GM19452 (cell line): Measurements from ENCODE around the gene STEAP3.

Source experiments
- ATAC-seq: cut with Tn5 transposase; IDR thresholded peaks from one replicate; pipeline ENCODE4 v1.9.1; 2021; ENCODE audit not compliant: unreplicated experiment

Gene STEAP3

GRCh38 chr2:119225105-119225865 lies 1.7 kb downstream of the STEAP3 start:
- no peak for ATAC-seq

GRCh38 chr2:119225926-119226325 lies 2.3 kb downstream of the STEAP3 start:
- no peak for ATAC-seq

- ATAC-seq: no peak
These were observed 3.7 kb downstream of the STEAP3 start for GRCh38 chr2:119227346-119227745.

- ATAC-seq: no peak
These were observed 4.5 kb downstream of the STEAP3 start for GRCh38 chr2:119228136-119228535.

- no peak for ATAC-seq
These were observed 5.3 kb downstream of the STEAP3 start for GRCh38 chr2:119228964-119229363.

- ATAC-seq: no peak
These were observed 6.1 kb downstream of the STEAP3 start for GRCh38 chr2:119229716-119230115.

GRCh38 chr2:119230219-119231185 lies 6.9 kb downstream of the STEAP3 start:
- no peak for ATAC-seq

- ATAC-seq: no peak
These were observed 8.5 kb downstream of the STEAP3 start for GRCh38 chr2:119231975-119232665.

- no peak for ATAC-seq
These were observed 9.0 kb downstream of the STEAP3 start for GRCh38 chr2:119232666-119232993.

- ATAC-seq: no peak
These were observed 9.8 kb downstream of the STEAP3 start for GRCh38 chr2:119233326-119234020.

GRCh38 chr2:119234021-119235019 lies 10.7 kb downstream of the STEAP3 start:
- ATAC-seq: no peak

GRCh38 chr2:119236796-119237195 lies 13.2 kb downstream of the STEAP3 start:
- ATAC-seq: no peak

- ATAC-seq: no peak
These were observed 16.9 kb downstream of the STEAP3 start for GRCh38 chr2:119240311-119241204.

- no peak for ATAC-seq
These were observed 17.5 kb downstream of the STEAP3 start for GRCh38 chr2:119241205-119241532.

- no peak for ATAC-seq
These were observed 18.9 kb downstream of the STEAP3 start for GRCh38 chr2:119242276-119243119.

- no peak for ATAC-seq
These were observed 20.0 kb downstream of the STEAP3 start for GRCh38 chr2:119243621-119244020.

- ATAC-seq: no peak
These were observed 21.6 kb downstream of the STEAP3 start for GRCh38 chr2:119245076-119245840.
